DOHH2 (cell line): ENCODE results near the gene GRIN2A.

Experiments used
- H3F3A ChIP-seq: fragments of 200-600 bp; sonication (generic), shearing (Covaris generic); 2 replicates; pipeline ENCODE4 v1.6.0; 2016; ENCODE audit warnings: antibody characterized with exemption, mild to moderate bottlenecking; ENCODE audit not compliant: control insufficient read depth, insufficient read depth
- H3K27ac ChIP-seq: fragments of 200-600 bp; sonication (generic); 2 replicates; pipeline ENCODE4 v1.5.1; 2014; ENCODE audit warnings: low read depth, mild to moderate bottlenecking, low read length, moderate library complexity
- H3K27me3 ChIP-seq: fragments of 200-600 bp; sonication (generic); 2 replicates; pipeline ENCODE4 v1.6.1; 2014; ENCODE audit warnings: mild to moderate bottlenecking, low read length, mixed read lengths; ENCODE audit not compliant: control insufficient read depth
- H3K36me3 ChIP-seq: fragments of 200-600 bp; sonication (generic); 2 replicates; pipeline ENCODE4 v1.6.1; 2014; ENCODE audit warnings: mild to moderate bottlenecking, low read length, moderate library complexity, mixed read lengths; ENCODE audit not compliant: control insufficient read depth
- H3K4me1 ChIP-seq: fragments of 200-600 bp; sonication (generic); 2 replicates; pipeline ENCODE4 v1.6.1; 2014; ENCODE audit warnings: mild to moderate bottlenecking, low read length, mixed read lengths; ENCODE audit not compliant: control insufficient read depth
- H3K4me2 ChIP-seq: fragments of 200-600 bp; sonication (generic); 2 replicates; pipeline ENCODE4 v1.6.0; 2014; ENCODE audit warnings: mild to moderate bottlenecking, low read length, moderate library complexity
- H3K4me3 ChIP-seq: fragments of 200-600 bp; sonication (generic); 2 replicates; pipeline ENCODE4 v1.5.1; 2014; ENCODE audit warnings: mild to moderate bottlenecking, low read length, mixed read lengths
- H3K79me2 ChIP-seq: fragments of 200-600 bp; sonication (generic); 2 replicates; pipeline ENCODE4 v1.6.1; 2014; ENCODE audit warnings: mild to moderate bottlenecking, low read length, mixed read lengths; ENCODE audit not compliant: control insufficient read depth
- H3K9me2 ChIP-seq: fragments of 200-600 bp; sonication (generic); replicated peaks from 2 replicates; pipeline ENCODE4 v1.6.1; 2014; ENCODE audit warnings: mild to moderate bottlenecking, low read length, mixed read lengths; ENCODE audit not compliant: control insufficient read depth
- H3K9me3 ChIP-seq: fragments of 200-600 bp; sonication (generic); 2 replicates; pipeline ENCODE4 v1.6.1; 2014; ENCODE audit warnings: antibody characterized with exemption, low read length, mixed read lengths; ENCODE audit not compliant: control insufficient read depth, insufficient read depth
- H4K20me1 ChIP-seq: fragments of 200-600 bp; sonication (generic); 2 replicates; pipeline ENCODE4 v1.6.0; 2014; ENCODE audit warnings: low read depth, mild to moderate bottlenecking, antibody characterized with exemption, low read length, moderate library complexity; ENCODE audit not compliant: control insufficient read depth, insufficient read depth
- CTCF ChIP-seq: fragments of 200-600 bp; sonication (generic); IDR thresholded peaks from one replicate; pipeline ENCODE4 v1.5.1; 2014; ENCODE audit warnings: antibody characterized with exemption, mild to moderate bottlenecking, low read depth, low read length; ENCODE audit not compliant: poor library complexity, severe bottlenecking
- EZH2phosphoT487 ChIP-seq: fragments of 200-600 bp; sonication (generic); IDR thresholded peaks from 2 replicates; pipeline ENCODE4 v1.6.1; 2017; ENCODE audit warnings: borderline replicate concordance, mild to moderate bottlenecking, antibody characterized with exemption, low read length, moderate library complexity, mixed read lengths

Gene GRIN2A

GRCh38 chr16:10165643-10166042 lies 16.6 kb downstream of the GRIN2A start:
- no peaks in the 10 kb centered on the region for H3K4me1 ChIP-seq
- TF ChIP-seq CTCF = no peak
- no peak for TF ChIP-seq EZH2phosphoT487
- H3F3A ChIP-seq = no peaks in the 10 kb centered on the region
- H3K27ac ChIP-seq = no peak overlapping the region
- peaks cover 10% of the 10 kb centered on the region; the same call in 1 of the 2 replicates for H3K27me3 ChIP-seq
- H3K9me3 ChIP-seq = no peaks in the 10 kb centered on the region
- no peaks in the 10 kb centered on the region for H3K79me2 ChIP-seq
- H3K4me3 ChIP-seq = no peak overlapping the region
- no peaks in the 10 kb centered on the region for H3K9me2 ChIP-seq
- H4K20me1 ChIP-seq = no peaks in the 10 kb centered on the region
- H3K36me3 ChIP-seq = no peaks in the 10 kb centered on the region
- no peak overlapping the region for H3K4me2 ChIP-seq

- Histone ChIP-seq H3K79me2 (no peaks in the 10 kb centered on the region), H3F3A (no peaks in the 10 kb centered on the region), H3K9me2 (no peaks in the 10 kb centered on the region), H3K36me3 (no peaks in the 10 kb centered on the region), H3K4me3 (no peak overlapping the region), H4K20me1 (no peaks in the 10 kb centered on the region), H3K9me3 (no peaks in the 10 kb centered on the region), H3K27me3 (peaks cover 10% of the 10 kb centered on the region; the same call in 1 of the 2 replicates), H3K27ac (no peak overlapping the region), H3K4me1 (no peaks in the 10 kb centered on the region), H3K4me2 (no peak overlapping the region)
- TF ChIP-seq EZH2phosphoT487 = no peak
- TF ChIP-seq CTCF = no peak
Measured at GRCh38 chr16:10162981-10163380, 19.2 kb downstream of the GRIN2A start.

GRCh38 chr16:10156099-10156498 lies 26.1 kb downstream of the GRIN2A start:
- Histone ChIP-seq H3K9me2 (no peaks in the 10 kb centered on the region), H3K27me3 (peaks cover 3% of the 10 kb centered on the region; the same call in 1 of the 2 replicates), H3F3A (no peaks in the 10 kb centered on the region), H3K4me2 (no peak overlapping the region), H3K79me2 (no peaks in the 10 kb centered on the region), H3K27ac (no peak overlapping the region), H3K4me3 (no peak overlapping the region), H4K20me1 (no peaks in the 10 kb centered on the region), H3K4me1 (no peaks in the 10 kb centered on the region), H3K9me3 (no peaks in the 10 kb centered on the region), H3K36me3 (no peaks in the 10 kb centered on the region)
- no peak for TF ChIP-seq CTCF
- TF ChIP-seq EZH2phosphoT487 = no peak
